Subcutaneous abdominal adipose tissue (tissue), 5 donors: ENCODE results near the gene ASB2.

Experiments used
- H3K27ac ChIP-seq: one replicate; pipeline ENCODE4 v1.7.0; 2013; ENCODE audit warnings: low read depth, mild to moderate bottlenecking, inconsistent platforms, low read length, moderate library complexity
- H3K27me3 ChIP-seq, 5 donors: one replicate each; pipeline ENCODE4 v1.7.0; 2013; ENCODE audit warnings: low read length in 5 of 5, inconsistent platforms in 1 of 5; ENCODE audit not compliant: control insufficient read depth in 5 of 5, insufficient read depth in 4 of 5
- H3K36me3 ChIP-seq, 5 donors: one replicate each; pipeline ENCODE4 v1.7.0; 2013; ENCODE audit warnings: low read length in 5 of 5; ENCODE audit not compliant: control insufficient read depth in 5 of 5, insufficient read depth in 5 of 5
- H3K4me1 ChIP-seq, 5 donors: one replicate each; pipeline ENCODE4 v1.7.0; 2013; ENCODE audit warnings: low read length in 5 of 5, mild to moderate bottlenecking in 3 of 5, moderate library complexity in 1 of 5; ENCODE audit not compliant: control insufficient read depth in 5 of 5, insufficient read depth in 5 of 5
- H3K4me3 ChIP-seq, 5 donors: one replicate each; pipeline ENCODE4 v1.7.0; 2013; ENCODE audit warnings: low read length in 5 of 5, low read depth in 1 of 5
- H3K9ac ChIP-seq, 5 donors: one replicate each; pipeline ENCODE4 v1.7.0; 2013; ENCODE audit warnings: low read length in 5 of 5, mild to moderate bottlenecking in 4 of 5, moderate library complexity in 3 of 5
- H3K9me3 ChIP-seq, 5 donors: one replicate each; pipeline ENCODE4 v1.7.0; 2013; ENCODE audit warnings: low read length in 5 of 5; ENCODE audit not compliant: control insufficient read depth in 5 of 5
- donor health status: healthy.
- donor health status: healthy.
- donor health status: healthy.
- donor health status: healthy.
- donor health status: healthy.

The ASB2 gene

GRCh38 chr14:93932642-93933041 lies 43.7 kb downstream of the ASB2 start:
- no peaks in the 10 kb centered on the region for H3K36me3 ChIP-seq
- no peaks in the 10 kb centered on the region for H3K9me3 ChIP-seq
- H3K27me3 ChIP-seq = peaks cover 10 to 26% (median 20%) of the 10 kb centered on the region in 5 donors
- no peak overlapping the region for H3K9ac ChIP-seq
- no peaks in the 10 kb centered on the region for H3K4me1 ChIP-seq
- H3K4me3 ChIP-seq = no peak overlapping the region
- no peak overlapping the region for H3K27ac ChIP-seq

GRCh38 chr14:93930989-93931307 lies 45.4 kb downstream of the ASB2 start:
- H3K27me3 ChIP-seq = peaks cover 2 to 17% (median 10%) of the 10 kb centered on the region in 5 donors
- H3K9ac ChIP-seq = no peak overlapping the region
- no peak overlapping the region for H3K27ac ChIP-seq
- H3K36me3 ChIP-seq = no peaks in the 10 kb centered on the region
- H3K4me3 ChIP-seq = no peak overlapping the region
- H3K9me3 ChIP-seq = no peaks in the 10 kb centered on the region
- no peaks in the 10 kb centered on the region for H3K4me1 ChIP-seq

- H3K9ac ChIP-seq = no peak overlapping the region
- H3K27me3 ChIP-seq = peaks cover 2 to 15% (median 9%) of the 10 kb centered on the region in 5 donors
- no peaks in the 10 kb centered on the region for H3K9me3 ChIP-seq
- no peak overlapping the region for H3K4me3 ChIP-seq
- H3K27ac ChIP-seq = no peak overlapping the region
- H3K36me3 ChIP-seq = no peaks in the 10 kb centered on the region
- H3K4me1 ChIP-seq = no peaks in the 10 kb centered on the region
Measured at GRCh38 chr14:93930296-93930988, 45.9 kb downstream of the ASB2 start.

GRCh38 chr14:93929657-93930056 lies 46.7 kb downstream of the ASB2 start:
- Histone ChIP-seq H3K9ac (no peak overlapping the region), H3K36me3 (no peaks in the 10 kb centered on the region)

GRCh38 chr14:93929048-93929535 lies 47.3 kb downstream of the ASB2 start:
- H3K9ac ChIP-seq = no peak overlapping the region
- no peaks in the 10 kb centered on the region for H3K36me3 ChIP-seq
- H3K4me3 ChIP-seq = no peak overlapping the region
- no peak overlapping the region for H3K27ac ChIP-seq
- no peaks in the 10 kb centered on the region for H3K4me1 ChIP-seq
- H3K27me3 ChIP-seq = peaks cover 0 to 5% (median 5%) of the 10 kb centered on the region in 5 donors
- no peaks in the 10 kb centered on the region for H3K9me3 ChIP-seq

More at GRCh38 chr14:93929657-93930056, 46.7 kb downstream of the ASB2 start:
- Histone ChIP-seq H3K27ac (no peak overlapping the region), H3K4me3 (no peak overlapping the region), H3K4me1 (no peaks in the 10 kb centered on the region), H3K9me3 (no peaks in the 10 kb centered on the region), H3K27me3 (peaks cover 2 to 9% (median 5%) of the 10 kb centered on the region in 5 donors)

- no peaks in the 10 kb centered on the region for H3K4me1 ChIP-seq
- no peak overlapping the region for H3K4me3 ChIP-seq
- H3K27ac ChIP-seq = no peak overlapping the region
Measured at GRCh38 chr14:93928184-93929047, 48.0 kb downstream of the ASB2 start.

GRCh38 chr14:93927800-93928145 lies 48.6 kb downstream of the ASB2 start:
- no peak overlapping the region for H3K27ac ChIP-seq
- H3K4me1 ChIP-seq = no peaks in the 10 kb centered on the region
- peaks cover 0 to 5% (median 2%) of the 10 kb centered on the region in 5 donors for H3K27me3 ChIP-seq
- no peak overlapping the region for H3K4me3 ChIP-seq
- H3K9me3 ChIP-seq = no peaks in the 10 kb centered on the region
- H3K36me3 ChIP-seq = no peaks in the 10 kb centered on the region
- no peak overlapping the region for H3K9ac ChIP-seq

More at GRCh38 chr14:93928184-93929047, 48.0 kb downstream of the ASB2 start:
- Histone ChIP-seq H3K27me3 (peaks cover 0 to 5% (median 2%) of the 10 kb centered on the region in 5 donors), H3K9ac (no peak overlapping the region), H3K9me3 (no peaks in the 10 kb centered on the region), H3K36me3 (no peaks in the 10 kb centered on the region)

- no peak within 1 kb of the TSS for H3K9ac ChIP-seq
- H3K4me1 ChIP-seq = no peaks in the 10 kb centered on the region
- peaks cover 0 to 5% (median 2%) of the 10 kb centered on the region in 5 donors for H3K27me3 ChIP-seq
- no peak within 1 kb of the TSS for H3K27ac ChIP-seq
- H3K4me3 ChIP-seq = no peak within 1 kb of the TSS
- no peaks in the 10 kb centered on the region for H3K9me3 ChIP-seq
- no peaks in the 10 kb centered on the region for H3K36me3 ChIP-seq
Measured at GRCh38 chr14:93926873-93927799, 49.2 kb downstream of the ASB2 start, which contains the start of gene FAM181A. FAM181A (plus strand) TSS chr14:93927344; CDS start chr14:93928286, 942 bp downstream.

- Histone ChIP-seq H3K9me3 (no peaks in the 10 kb centered on the region), H3K4me1 (no peaks in the 10 kb centered on the region), H3K4me3 (no peak overlapping the region), H3K9ac (no peak overlapping the region), H3K36me3 (no peaks in the 10 kb centered on the region), H3K27me3 (peaks cover 0 to 5% (median 0%) of the 10 kb centered on the region in 5 donors), H3K27ac (no peak overlapping the region)
Measured at GRCh38 chr14:93926245-93926872, 50.0 kb downstream of the ASB2 start.
